Fibroblast of gingiva (primary cell): Measurements from ENCODE around the gene RAD51B.
"Not testable (repeated sequence)": the region's sequence is repeated elsewhere in the genome, so short reads cannot be mapped to it uniquely, and the experiment has no call there.

ENCODE experiments used
- DNase-seq: peaks from one replicate; pipeline ENCODE4 v3.0.0-alpha.2; 2011; ENCODE audit warnings: low read depth

Gene RAD51B

GRCh38 chr14:68655021-68655831 is 835.6 kb downstream of the RAD51B start:
- no peak for DNase-seq

GRCh38 chr14:68655911-68656316 is 836.3 kb downstream of the RAD51B start:
- no peak for DNase-seq

- no peak for DNase-seq
Observed at GRCh38 chr14:68656452-68656851, 836.9 kb downstream of the RAD51B start.

- no peak for DNase-seq
Observed at GRCh38 chr14:68657300-68658028, 837.9 kb downstream of the RAD51B start.

DNA sequence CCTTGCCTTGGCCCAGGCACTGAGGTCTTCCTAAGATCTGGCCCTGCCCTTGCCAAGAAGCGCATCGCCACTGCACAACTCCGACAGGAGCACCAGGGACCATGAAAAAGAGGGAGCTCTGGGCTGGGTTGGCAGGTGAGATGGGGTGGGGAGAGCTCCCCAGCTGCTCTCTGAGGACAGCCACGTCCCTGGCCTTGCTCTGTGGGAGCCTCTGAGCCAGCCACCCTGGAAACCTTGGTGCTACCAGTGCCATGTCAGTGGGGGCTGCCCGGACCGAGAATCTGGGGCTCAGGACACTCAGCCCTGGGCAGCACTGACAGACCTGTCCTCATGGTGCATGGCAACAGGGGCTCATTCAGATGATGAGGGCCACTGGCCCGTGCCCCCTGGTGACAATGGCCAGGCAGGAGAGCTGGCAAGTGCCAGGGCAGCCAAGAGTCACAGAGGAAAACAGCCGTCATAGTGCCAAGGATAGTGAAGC is 838.5 kb downstream of the RAD51B start:
- no peak for DNase-seq

- DNase-seq, result peak; percentile 30
Observed at GRCh38 chr14:68658943-68659931, 839.7 kb downstream of the RAD51B start.

DNA sequence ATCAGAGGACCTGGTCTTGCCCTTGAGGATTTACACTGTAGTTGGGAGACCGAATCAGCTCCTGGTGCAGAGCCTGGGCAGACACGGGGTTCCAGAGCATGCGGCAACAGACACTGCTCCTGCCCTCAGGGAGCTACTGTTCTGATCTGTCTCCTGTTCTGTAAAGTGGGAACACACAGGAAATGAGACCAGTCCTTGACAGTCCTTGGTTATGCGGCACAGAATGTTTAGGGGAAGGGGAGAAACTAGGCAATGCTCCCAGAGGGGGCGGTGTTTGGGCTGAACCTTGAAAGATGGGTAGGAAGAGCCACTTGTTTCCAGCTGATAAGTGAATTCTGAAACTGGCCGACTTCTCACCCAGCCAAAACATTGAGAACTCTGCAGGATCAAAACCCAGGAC is 840.9 kb downstream of the RAD51B start:
- no peak for DNase-seq

GRCh38 chr14:68661226-68662225 is 841.9 kb downstream of the RAD51B start:
- no peak for DNase-seq

DNA sequence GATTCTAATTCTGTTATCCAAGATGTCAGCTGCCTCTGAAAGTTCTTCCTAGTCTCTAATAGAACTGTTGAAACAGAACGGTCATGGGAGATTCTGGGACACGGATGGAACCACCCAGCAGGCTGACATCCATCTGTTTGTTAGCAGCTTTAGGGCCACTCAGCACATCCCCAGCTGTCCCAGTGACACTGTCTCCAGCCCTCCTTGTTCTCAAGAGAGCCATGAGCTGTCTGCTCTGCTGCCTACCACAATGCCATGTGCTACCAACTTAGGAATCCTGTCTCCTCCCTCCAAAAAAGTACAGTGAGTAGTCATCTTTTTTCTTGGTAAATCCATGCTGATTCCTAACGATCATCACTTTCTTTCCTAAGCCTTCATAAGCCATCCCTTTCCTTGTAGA is 842.8 kb downstream of the RAD51B start:
- no peak for DNase-seq

GRCh38 chr14:68662826-68663225 is 843.2 kb downstream of the RAD51B start:
- not testable (repeated sequence) for DNase-seq

DNA sequence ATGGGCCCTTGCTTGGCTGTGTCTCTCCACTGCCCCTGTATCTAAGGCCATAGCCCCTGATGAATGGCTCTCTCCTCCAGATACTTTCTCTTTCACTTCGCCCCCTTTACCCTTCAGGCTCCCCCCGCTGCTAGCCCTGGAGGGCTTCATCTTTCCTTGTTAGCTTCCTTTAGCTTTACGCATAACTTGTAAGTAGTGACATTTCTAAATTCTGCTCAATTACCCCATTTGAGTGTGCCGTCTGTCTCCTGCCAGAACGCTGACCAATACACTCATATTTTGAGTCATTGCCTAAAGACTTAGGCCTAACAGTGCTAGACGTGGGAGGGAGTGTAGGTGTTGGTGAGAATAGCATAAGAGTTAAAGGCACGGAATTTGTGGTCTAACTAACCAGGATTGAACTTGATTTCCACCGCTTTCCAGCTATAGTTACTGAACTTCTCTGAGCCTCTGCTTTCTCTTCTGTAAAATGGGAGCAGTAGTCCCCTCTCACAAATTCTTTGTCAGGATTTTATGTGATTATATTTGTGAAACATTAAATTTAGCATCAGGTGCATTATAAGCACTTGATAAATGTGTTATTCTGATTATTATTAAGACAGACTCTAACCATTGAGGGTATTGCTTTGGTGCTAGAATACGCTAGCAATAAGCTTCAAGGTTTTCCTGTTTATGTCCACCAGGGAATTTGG is 844.0 kb downstream of the RAD51B start:
- DNase-seq, result no peak

DNA sequence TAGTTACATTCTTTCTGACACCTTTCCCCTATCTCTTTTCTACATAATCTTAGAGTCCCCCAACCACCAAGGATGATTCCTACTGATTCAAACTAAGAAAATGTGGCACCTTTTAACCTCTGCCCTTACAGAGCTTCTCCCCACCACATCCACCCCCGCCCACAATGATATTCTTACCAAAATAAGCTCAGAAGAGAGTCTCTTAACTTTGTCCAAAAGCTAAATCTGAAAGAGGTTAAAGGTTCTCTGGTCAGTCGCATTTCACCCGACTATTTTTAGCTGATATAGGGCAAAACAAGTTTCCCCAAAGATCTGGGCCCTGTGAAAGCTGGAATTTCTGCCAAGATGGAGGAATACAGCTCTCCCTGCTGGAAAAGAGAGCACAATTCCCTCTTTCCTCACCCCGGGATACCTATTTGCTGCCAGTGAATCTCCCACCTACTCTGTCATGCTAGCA is 844.7 kb downstream of the RAD51B start:
- DNase-seq, result no peak

DNA sequence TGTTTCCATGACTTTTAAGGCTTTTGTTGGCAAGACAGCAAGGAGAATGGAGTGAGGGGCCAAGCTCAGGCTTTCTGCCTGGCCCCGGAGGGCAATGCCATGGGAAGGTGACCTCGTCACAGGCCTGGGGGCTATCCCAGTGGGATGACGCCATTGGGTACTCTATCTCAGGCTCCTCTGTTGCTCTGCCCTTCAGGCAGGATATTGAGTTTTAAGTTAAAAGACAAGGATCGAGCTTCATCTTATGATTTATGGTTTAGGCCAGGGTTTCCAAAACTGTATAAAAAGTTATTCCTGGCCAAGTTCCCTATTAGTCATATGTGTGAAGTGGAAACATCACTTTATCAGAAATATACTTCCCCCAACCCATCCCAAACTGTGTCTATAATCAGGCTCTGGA is 845.6 kb downstream of the RAD51B start:
- DNase-seq, result no peak

DNA sequence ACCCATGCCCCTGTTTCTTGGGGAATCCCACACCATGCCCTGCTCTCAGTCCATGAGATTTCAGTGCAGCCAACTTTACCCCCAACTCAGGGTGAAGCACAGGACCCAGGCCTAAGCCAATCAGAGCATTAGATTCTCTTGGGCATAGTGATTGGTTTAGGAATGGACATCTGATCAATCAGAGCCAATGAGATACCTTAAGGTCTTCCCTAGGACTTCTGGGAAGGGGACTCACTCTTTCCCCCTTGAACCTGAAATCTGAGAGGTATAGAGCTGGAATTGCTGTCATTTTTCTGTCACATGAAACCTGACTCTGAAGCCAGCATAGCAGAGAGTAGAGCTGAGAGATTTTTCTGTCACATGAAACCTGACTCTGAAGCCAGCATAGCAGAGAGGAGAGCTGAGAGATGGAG is 846.2 kb downstream of the RAD51B start:
- DNase-seq, result peak; percentile 22

GRCh38 chr14:68666236-68666635 is 846.7 kb downstream of the RAD51B start:
- DNase-seq, result peak; percentile 56

- no peak for DNase-seq
Observed at GRCh38 chr14:68666899-68667298, 847.3 kb downstream of the RAD51B start.

DNA sequence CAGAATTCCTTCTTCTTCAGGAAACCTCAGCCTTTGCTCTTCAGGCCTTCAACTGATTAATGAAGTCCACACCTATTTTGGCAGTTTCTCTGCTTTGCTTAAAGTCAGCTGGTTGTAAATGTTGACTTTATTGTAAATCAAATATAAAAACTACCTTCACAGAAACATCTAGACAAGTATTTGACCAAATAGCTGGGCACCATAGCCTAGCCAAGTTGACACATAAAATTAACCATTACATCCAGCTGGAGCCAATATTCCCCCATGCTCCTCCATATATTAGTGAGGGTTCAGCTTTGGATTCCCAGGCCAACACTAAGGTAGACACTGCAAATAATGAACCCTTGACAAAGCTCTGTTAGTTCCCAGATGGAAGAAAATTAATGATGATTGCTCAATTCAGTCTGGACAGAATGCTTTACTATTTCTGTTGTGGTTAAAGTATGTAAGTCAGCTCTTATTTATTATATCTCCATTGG is 847.8 kb downstream of the RAD51B start:
- DNase-seq, result peak; percentile 61

DNA sequence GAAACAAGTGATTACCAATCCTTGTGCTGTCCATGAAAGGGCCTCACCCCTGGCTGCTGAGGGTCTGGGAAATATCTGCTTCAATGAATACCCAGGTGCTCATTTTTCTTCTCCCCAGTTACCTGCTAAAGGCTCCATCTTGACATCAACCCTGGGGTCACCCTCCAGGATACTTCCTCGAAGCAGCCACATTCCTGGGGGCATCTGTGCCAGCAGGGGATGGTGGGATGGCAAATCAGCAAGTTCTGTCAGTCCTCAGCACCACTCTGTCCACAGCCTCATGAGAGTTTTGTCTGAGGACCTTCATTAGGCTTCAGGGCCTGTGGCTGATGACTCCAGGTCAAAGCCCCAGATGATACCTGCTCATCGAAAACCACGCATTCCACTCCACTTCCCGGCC is 848.4 kb downstream of the RAD51B start:
- DNase-seq, result no peak

- no peak for DNase-seq
Observed at GRCh38 chr14:68668531-68668930, 849.0 kb downstream of the RAD51B start.

- peak; percentile 25 for DNase-seq
Observed at GRCh38 chr14:68669111-68669511, 849.5 kb downstream of the RAD51B start.
